GM20431 (cell line): ENCODE measurements around the gene EPB42.

ENCODE experiments used
- in situ Hi-C: fragments of 300-500 bp; cut with MseI, MboI; formaldehyde crosslinking; loops from one replicate; pipeline ENCODE4 v1.15.0; 2020; ENCODE audit warnings: low sequenced_read_pairs; ENCODE audit not compliant: unreplicated experiment

EPB42 gene

DNA sequence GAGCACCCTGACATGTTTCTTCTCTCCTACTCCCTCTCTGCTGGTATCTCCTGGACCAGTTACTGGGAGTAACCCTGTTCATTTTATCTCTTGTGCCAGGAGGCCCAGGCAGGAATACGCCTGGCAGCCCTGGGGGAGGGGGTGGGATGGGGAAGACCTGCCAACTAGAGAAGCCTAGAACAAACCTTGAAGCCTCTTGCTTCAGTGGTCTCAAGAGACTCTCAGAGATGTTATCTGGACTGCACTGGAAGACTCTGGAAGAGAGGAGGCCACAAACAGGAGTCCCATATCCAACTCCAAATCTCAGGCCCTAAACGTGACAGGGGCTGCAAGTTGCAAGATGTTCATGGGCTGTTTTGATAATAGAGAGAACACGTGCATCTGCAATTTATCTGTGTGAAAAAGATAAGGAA, at the start of gene EPB42:
TSS of gene EPB42 (minus strand) at position 28 of the 413 bp plus-strand sequence. CDS start 193 bp downstream, outside the sequence.
- in situ Hi-C loops, result no loop called here

DNA sequence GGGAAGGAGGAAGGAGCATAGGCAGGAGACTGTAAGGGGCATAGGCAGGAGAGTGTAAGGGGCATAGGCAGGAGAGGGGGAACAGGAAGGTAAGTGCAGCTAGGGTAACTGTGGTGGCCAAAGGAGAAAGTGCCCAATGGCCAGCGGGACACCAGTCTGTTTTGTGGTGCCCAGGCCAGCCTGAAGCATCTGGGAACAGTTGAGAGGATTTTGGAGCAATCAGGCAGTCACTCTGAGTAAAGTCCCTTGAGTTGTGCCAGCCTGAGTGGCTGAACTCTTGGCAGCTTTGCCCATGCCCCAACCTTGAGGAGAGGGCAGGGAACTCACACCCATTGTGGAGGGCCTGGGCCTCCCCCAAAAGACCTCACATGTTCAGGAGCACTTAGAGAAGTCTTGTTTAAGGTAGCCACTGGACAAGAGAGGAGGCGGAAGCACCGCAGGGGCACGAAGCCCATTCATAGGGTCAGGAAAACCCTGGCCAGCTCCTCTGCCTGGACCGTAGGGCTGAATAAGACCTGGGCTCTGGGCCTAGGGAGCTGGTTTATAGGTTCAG, 49.4 kb upstream of the EPB42 start:
- in situ Hi-C loops, result no loop called here

- in situ Hi-C loops, result no loop called here
Observed at GRCh38 chr15:43268111-43269105, 47.6 kb upstream of the EPB42 start.

DNA sequence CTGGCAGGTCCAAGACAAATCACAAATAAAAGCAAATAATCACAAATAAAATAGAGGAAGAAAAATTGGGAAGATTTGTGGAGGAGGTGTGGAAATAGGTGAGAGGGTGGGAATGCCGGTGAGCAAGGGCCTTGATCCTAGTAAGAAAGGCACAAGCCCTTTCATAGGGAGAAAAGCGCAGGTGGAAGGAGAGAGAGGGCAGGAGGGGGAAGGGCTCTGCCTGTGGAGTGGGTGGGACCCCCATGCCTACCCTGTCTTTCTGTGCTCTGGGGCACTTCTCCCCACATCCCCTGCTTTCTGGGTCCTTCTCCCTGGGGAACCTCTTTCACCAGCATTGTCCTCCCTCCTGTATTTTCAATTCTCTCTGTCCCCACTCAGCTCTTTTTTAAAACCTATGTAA, 46.6 kb upstream of the EPB42 start:
- in situ Hi-C loops, result no loop called here

- in situ Hi-C loops, result no loop called here
Observed at GRCh38 chr15:43266834-43267233, 46.0 kb upstream of the EPB42 start, which contains the start of gene TGM5. Gene TGM5, minus strand, starts transcription at chr15:43266928. Its CDS starts 79 bp downstream, at chr15:43266849.

- in situ Hi-C loops, result no loop called here
Observed at GRCh38 chr15:43266386-43266785, 45.6 kb upstream of the EPB42 start.

DNA sequence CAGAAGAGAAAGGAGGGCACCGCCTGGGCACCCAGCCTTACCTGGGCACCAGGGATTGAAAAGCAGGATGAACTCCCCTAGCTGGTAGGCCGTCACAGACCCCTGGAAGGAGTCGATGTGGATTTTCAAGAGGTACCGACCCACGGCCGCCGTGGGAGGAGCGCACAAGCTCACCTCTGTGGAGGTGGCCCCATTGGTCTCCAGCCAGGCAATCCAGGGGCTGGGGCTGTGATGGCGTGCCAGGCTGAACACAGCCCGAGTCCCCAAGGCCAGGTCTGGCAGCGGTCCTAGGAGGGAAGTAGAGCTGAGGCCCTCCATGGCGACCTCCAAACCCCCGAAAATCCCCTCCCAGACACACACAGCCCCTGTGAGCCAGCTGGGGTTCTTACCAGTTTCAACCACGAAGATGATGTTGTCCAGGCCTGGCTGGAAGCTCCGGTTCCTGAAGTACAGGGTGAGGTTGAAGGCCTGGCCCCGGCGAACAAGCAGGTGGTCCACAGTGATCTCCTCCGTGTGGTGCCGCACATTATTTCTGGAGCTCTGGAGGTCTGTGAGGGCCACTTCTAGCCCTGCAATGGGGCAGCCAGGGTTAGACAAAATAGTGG, 39.3 kb upstream of the EPB42 start:
- in situ Hi-C loops, result no loop called here

DNA sequence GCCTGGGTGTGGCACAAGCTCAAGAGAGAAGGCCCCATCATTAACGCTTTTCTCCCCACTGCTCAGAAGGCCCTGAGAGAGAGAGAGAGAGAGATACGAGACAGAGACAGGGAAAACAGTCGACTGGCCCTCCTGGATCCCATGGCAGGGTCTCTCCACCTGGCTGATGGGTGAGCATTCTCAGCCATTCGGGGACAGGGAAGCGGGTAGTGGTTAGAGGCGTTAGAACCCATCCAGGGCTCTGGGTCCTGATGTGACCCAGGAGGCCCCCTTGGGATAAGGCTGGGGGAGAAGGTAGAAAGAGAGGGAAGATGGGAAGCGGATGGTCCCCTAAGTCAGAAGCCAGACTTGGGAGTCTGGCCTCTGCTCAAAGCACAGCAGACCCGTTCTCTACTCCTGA, 38.0 kb upstream of the EPB42 start:
- in situ Hi-C loops, result no loop called here

GRCh38 chr15:43256341-43256740, 35.5 kb upstream of the EPB42 start:
- in situ Hi-C loops, result no loop called here

DNA sequence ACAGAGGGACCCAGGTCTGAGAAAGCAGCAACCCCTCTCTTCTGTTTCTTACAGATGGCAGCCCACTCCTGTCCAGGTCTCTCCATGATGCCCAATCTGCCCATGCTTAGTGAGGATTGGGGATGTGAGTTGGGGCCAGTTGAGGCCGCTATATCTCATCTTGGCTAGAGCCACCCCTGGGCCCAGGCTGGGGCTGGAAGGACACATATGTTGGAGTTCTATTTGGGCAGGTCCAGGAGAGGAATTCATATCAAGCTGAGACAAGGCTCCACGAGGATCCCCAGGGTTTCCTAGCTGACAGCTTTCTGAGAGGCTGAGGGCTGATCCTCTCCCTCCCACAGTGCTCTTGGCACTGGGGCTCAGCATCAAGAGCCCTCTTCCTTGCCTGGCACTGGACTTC, 34.6 kb upstream of the EPB42 start:
- in situ Hi-C loops, result no loop called here

DNA sequence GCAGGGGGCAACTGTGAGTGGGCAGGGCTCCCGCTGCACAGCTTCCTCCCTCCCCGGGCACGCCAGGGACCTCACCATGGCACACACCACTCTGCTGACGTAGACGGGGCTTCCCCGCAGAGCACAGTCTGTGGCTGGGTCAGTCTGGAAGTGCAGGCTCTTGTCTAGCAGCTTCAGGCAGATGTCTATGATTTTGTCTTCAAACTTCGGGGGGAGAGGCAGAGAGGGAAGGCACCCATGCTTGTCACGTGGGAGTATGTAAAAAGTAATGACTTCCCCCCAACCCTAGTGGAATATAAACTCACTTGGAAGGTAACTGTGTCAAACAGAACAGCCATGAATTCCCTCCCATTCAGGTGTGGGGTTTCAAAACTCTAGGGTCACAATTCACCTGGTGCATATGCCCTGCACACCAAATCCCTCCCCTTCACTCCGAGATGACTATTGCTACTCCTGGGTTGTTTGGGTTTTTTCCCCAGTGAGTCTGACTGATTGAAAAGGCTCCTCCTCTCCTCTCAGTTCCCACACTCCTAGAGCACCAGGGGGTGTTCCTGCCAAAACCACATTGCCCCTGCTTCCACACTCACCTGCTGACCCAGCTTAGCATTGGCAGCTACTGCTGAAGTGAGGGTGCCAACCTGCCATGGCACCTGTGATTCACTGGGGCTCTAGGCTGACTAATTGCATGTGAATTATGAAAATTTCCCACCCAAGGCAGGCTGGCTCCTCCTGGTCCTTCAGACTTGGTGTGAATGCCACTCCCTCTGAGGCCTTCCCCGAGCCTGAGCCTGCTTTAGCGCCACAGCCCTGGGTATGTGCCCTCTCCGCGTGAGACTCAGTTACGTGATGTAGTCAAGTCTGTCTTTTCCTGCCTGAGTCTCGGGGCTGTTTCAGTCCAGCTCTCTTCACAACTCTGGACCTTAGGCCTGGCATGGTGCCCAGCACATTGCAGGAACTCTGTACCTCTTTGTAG, 32.9 kb upstream of the EPB42 start:
- in situ Hi-C loops, result no loop called here

GRCh38 chr15:43251871-43252250, 31.0 kb upstream of the EPB42 start:
- in situ Hi-C loops, result no loop called here

GRCh38 chr15:43251185-43251870, 30.5 kb upstream of the EPB42 start:
- in situ Hi-C loops, result no loop called here

GRCh38 chr15:43250785-43251184, 30.0 kb upstream of the EPB42 start:
- in situ Hi-C loops, result no loop called here

DNA sequence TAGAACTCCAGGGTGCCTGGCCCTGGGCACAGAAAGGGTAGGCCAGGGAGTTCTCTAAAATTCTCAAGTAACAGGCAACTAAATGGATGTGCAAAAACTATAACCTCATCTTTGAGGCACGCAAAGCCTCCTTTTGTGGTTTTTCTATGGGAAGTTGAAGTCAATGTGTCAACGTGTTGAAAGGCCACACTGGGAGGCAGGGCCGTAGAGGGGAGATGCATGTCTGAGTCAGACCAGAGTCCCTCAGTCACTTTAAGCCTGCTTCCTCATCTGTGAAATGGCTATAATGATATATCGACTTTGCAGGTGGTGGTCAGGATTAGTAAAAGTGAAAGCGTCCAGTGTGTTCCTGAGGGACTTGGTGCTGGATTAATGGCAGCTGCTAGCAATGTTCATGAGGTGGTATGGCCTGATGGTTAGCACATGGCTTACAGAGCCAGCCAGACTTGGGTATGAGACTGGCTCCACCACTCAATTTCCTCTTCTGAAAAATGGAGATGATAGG, 28.9 kb upstream of the EPB42 start:
- in situ Hi-C loops, result no loop called here

GRCh38 chr15:43249236-43249635, 28.4 kb upstream of the EPB42 start:
- in situ Hi-C loops, result no loop called here

GRCh38 chr15:43246261-43246774, 25.5 kb upstream of the EPB42 start:
- in situ Hi-C loops, result no loop called here

DNA sequence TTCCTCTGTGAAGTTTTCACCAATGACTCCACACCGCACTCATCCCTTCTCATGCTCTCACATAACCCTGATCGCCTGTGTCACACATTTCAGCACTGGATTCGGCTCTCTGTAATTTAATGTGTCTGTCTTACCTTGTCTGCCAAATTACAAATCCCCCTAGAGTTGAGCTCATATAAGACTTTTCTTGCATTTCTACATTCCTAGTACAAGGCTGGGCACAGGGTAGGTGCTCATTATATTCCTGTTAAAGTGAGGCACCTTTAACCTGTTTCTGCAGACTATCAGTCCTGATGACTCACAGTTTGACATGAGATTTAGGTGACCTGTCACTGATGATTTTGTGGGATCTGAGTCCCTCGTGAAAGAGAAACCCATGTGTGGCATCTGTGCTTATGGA, 23.3 kb upstream of the EPB42 start:
- in situ Hi-C loops, result no loop called here
